Smooth muscle cell (in vitro differentiated cells): Measurements from ENCODE around the gene HLA-DMA. TPM values are rescaled to one million over a fixed set of nuclear protein-coding genes. Genes with fewer than 3 reads are reported as not detected.

Experiments
- DNase-seq: peaks from one replicate; lab custom pipeline; 2025; ENCODE audit not compliant: unreplicated experiment; lab: John Stamatoyannopoulos, UW
- H2AFZ ChIP-seq: fragments of 200-600 bp; sonication (generic); 2 replicates; pipeline ENCODE4 v1.6.0; 2016; ENCODE audit warnings: antibody characterized with exemption, low read depth, mild to moderate bottlenecking
- H3F3A ChIP-seq: fragments of 200-600 bp; sonication (generic); 2 replicates; pipeline ENCODE4 v1.6.0; 2017; ENCODE audit warnings: antibody characterized with exemption, low read depth
- H3K27ac ChIP-seq: fragments of 200-600 bp; sonication (generic); 2 replicates; pipeline ENCODE4 v1.5.1; 2016; ENCODE audit warnings: low read depth, mild to moderate bottlenecking
- H3K27me3 ChIP-seq: fragments of 200-600 bp; sonication (generic); 2 replicates; pipeline ENCODE4 v1.6.1; 2016; ENCODE audit warnings: low read depth, mild to moderate bottlenecking
- H3K36me3 ChIP-seq: fragments of 200-600 bp; sonication (generic); 2 replicates; pipeline ENCODE4 v1.5.1; 2016; ENCODE audit warnings: low read depth
- H3K4me1 ChIP-seq: fragments of 200-600 bp; sonication (generic); 2 replicates; pipeline ENCODE4 v1.5.1; 2016; ENCODE audit warnings: low read depth
- H3K4me2 ChIP-seq: fragments of 200-600 bp; sonication (generic); 2 replicates; pipeline ENCODE4 v1.6.0; 2016; ENCODE audit warnings: mild to moderate bottlenecking
- H3K4me3 ChIP-seq: fragments of 200-600 bp; sonication (generic); 2 replicates; pipeline ENCODE4 v1.5.1; 2016; ENCODE audit warnings: mild to moderate bottlenecking
- H3K79me2 ChIP-seq: fragments of 200-600 bp; sonication (generic); 2 replicates; pipeline ENCODE4 v1.6.0; 2016; ENCODE audit warnings: low read depth, mild to moderate bottlenecking
- H3K9ac ChIP-seq: fragments of 200-600 bp; sonication (generic); 2 replicates; pipeline ENCODE4 v1.6.0; 2016; ENCODE audit warnings: low read depth
- H3K9me3 ChIP-seq: fragments of 200-600 bp; sonication (generic); replicated peaks from 2 replicates; pipeline ENCODE4 v1.5.1; 2016; ENCODE audit warnings: low read depth
- H4K20me1 ChIP-seq: fragments of 200-600 bp; sonication (generic); 2 replicates; pipeline ENCODE4 v1.6.0; 2016; ENCODE audit warnings: low read depth
- CTCF ChIP-seq: fragments of 200-600 bp; sonication (generic); IDR thresholded peaks from 2 replicates; pipeline ENCODE4 v1.5.1; 2017; ENCODE audit warnings: borderline replicate concordance, mild to moderate bottlenecking, antibody characterized with exemption; ENCODE audit not compliant: insufficient read depth, poor library complexity, severe bottlenecking
- WGBS: methylation state at CpG from one replicate; pipeline ENCODE4 v1.1.7; 2016; ENCODE audit warnings: low lambda C conversion rate; 5-methylcytosine and 5-hydroxymethylcytosine counted together
- polyA plus RNA-seq: library from polyadenylated mRNA; unstranded; fragments of >200 nt; fragmentation: Nextera tagmentation; extraction: Ambion mirVana; gene quantifications from 2 replicates; pipeline ENCODE4 v1.2.1, GENCODE V29; 2016
- total RNA-seq: library from RNA; depleted of rRNA; stranded (reverse); fragments of >200 nt; gene quantifications from 2 replicates; pipeline ENCODE4 v1.2.3, GENCODE V29; 2014

Gene HLA-DMA
- total and polyA plus RNA-seq, 2 experiments from 2014 or later = 3.1 to 4.0 TPM

- WGBS = 84% methylated on average over 7 of the region's 7 CpGs
- peaks cover 66% of the 10 kb centered on the region for H3K27me3 ChIP-seq
- H2AFZ ChIP-seq = no peak overlapping the region
- no peaks in the 10 kb centered on the region for H3K4me1 ChIP-seq
- H3K9me3 ChIP-seq = no peaks in the 10 kb centered on the region
- no peak for TF ChIP-seq CTCF
- no peaks in the 10 kb centered on the region for H4K20me1 ChIP-seq
- DNase-seq = no peak
- H3K27ac ChIP-seq = no peak overlapping the region
- no peaks in the 10 kb centered on the region for H3K36me3 ChIP-seq
- H3K4me3 ChIP-seq = no peak overlapping the region
- no peaks in the 10 kb centered on the region for H3F3A ChIP-seq
- H3K9ac ChIP-seq = no peak overlapping the region
- no peaks in the 10 kb centered on the region for H3K79me2 ChIP-seq
- H3K4me2 ChIP-seq = no peak overlapping the region
Observed at GRCh38 chr6:32932132-32932868, 20.6 kb downstream of the HLA-DMA start.

DNA sequence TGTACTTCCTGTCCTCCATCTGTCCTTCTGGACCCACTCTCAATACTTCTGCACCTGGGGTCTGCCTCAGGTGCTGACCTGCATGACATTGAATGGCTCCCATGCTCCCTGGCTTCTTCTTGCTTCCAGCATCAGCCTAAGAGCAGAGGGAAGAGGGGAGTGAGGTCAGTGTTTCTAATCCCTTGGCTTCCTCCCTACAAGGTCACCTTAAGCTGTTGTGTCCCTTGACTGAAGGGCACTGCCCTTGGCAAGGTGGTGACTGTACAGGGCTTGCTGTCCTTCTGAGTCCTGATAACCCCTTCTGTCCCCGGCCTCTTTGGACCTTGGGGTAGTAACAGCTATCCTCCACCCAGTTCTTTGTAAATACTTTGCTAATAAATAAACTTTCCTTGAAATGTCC lies 21.7 kb downstream of the HLA-DMA start:
- H3K27me3 ChIP-seq = peaks cover 58% of the 10 kb centered on the region
- H3K9ac ChIP-seq = no peak overlapping the region
- no peaks in the 10 kb centered on the region for H3K79me2 ChIP-seq
- no peaks in the 10 kb centered on the region for H3K9me3 ChIP-seq
- H3K4me3 ChIP-seq = no peak overlapping the region
- 0% methylated on average over 1 of the region's 1 CpG for WGBS
- H3K27ac ChIP-seq = no peak overlapping the region
- no peaks in the 10 kb centered on the region for H3K36me3 ChIP-seq
- H3F3A ChIP-seq = no peaks in the 10 kb centered on the region
- H4K20me1 ChIP-seq = no peaks in the 10 kb centered on the region
- no peaks in the 10 kb centered on the region for H3K4me1 ChIP-seq
- no peak for DNase-seq
- no peak overlapping the region for H2AFZ ChIP-seq
- H3K4me2 ChIP-seq = no peak overlapping the region
- TF ChIP-seq CTCF = no peak

DNA sequence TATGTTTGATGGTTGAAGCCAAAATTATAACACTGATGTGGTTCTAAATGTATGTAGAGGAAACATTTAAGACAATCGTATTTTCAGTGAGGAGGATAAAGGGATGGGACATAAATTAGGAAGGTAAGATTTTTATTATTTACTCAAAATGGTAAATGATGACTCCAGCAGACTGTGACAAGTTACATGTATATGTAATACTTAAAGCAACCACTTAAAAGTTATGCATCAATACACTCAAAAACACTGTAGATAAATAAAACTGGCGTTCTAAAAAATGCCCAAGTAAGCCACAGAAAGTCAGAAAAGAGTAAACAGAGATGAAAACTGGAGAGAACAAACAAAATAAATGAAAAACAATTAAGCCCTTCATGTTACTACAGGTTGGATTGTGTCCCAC lies 30.8 kb downstream of the HLA-DMA start:
- DNase-seq = no peak
- Histone ChIP-seq H3K9me3 (no peaks in the 10 kb centered on the region), H3K4me1 (no peaks in the 10 kb centered on the region), H2AFZ (no peak overlapping the region), H3K27me3 (peaks cover 35% of the 10 kb centered on the region), H3K27ac (no peak overlapping the region), H3K36me3 (no peaks in the 10 kb centered on the region), H3K4me3 (no peak overlapping the region), H3K79me2 (no peaks in the 10 kb centered on the region), H3K4me2 (no peak overlapping the region), H3K9ac (no peak overlapping the region), H3F3A (no peaks in the 10 kb centered on the region), H4K20me1 (no peaks in the 10 kb centered on the region)
- TF ChIP-seq CTCF = no peak
- 71% methylated on average over 2 of the region's 2 CpGs for WGBS

DNA sequence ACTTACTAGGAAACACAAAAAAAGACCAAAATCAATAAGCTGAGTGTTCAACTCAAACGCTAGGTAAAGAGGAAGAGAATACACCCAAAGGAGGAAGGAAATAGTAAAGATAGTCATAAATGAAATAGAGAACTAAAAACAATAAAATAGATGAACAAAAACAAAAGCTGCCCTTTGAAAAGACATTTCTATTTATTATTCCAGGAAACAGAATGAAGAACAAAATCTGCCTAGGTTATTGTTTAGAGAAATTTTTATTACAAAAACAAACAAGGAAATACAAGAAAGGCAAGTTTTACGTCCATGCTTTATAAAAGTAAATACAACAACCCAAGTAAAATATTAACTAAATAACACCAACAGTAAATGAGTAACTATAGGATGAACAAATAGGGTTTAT lies 32.2 kb downstream of the HLA-DMA start:
- 74% methylated on average over 2 of the region's 2 CpGs for WGBS
- no peak overlapping the region for H3K4me2 ChIP-seq
- DNase-seq = no peak

More for the DNA sequence above, 32.2 kb downstream of the HLA-DMA start:
- Histone ChIP-seq H3K9me3 (no peaks in the 10 kb centered on the region), H3K79me2 (no peaks in the 10 kb centered on the region), H3K4me3 (no peak overlapping the region), H2AFZ (no peak overlapping the region), H3K27me3 (peaks cover 46% of the 10 kb centered on the region), H3K9ac (no peak overlapping the region), H4K20me1 (no peaks in the 10 kb centered on the region), H3K4me1 (no peaks in the 10 kb centered on the region), H3K27ac (no peak overlapping the region), H3K36me3 (no peaks in the 10 kb centered on the region), H3F3A (no peaks in the 10 kb centered on the region)
- no peak for TF ChIP-seq CTCF
